Measurements from ENCODE around the gene MIPEP.

The MIPEP gene

DNA sequence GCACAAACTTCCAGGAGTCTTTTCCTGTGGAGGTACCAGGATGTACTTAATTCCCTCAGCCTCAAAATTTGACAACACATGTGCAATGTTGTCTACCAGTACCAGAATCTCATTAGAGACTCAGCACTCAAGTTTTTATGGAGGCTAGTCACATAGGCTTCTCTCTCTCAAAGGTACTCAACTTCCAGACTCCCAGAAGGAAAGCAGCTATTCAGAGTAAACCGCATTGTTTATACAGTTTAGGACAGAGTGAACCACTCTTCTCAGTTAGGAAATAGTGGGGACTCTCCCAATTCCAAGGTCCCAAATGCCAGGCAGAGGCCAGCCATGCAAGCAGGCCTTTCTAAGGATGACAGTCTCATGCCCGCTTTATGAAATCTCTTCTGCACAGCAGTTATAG lies 16.6 kb upstream of the MIPEP start:
- H3K4me3 ChIP-seq (ENCODE audit: low read depth in 1 of 2, low read length in 1 of 2) = no peak overlapping the region
- TF ChIP-seq, protein P1, sequence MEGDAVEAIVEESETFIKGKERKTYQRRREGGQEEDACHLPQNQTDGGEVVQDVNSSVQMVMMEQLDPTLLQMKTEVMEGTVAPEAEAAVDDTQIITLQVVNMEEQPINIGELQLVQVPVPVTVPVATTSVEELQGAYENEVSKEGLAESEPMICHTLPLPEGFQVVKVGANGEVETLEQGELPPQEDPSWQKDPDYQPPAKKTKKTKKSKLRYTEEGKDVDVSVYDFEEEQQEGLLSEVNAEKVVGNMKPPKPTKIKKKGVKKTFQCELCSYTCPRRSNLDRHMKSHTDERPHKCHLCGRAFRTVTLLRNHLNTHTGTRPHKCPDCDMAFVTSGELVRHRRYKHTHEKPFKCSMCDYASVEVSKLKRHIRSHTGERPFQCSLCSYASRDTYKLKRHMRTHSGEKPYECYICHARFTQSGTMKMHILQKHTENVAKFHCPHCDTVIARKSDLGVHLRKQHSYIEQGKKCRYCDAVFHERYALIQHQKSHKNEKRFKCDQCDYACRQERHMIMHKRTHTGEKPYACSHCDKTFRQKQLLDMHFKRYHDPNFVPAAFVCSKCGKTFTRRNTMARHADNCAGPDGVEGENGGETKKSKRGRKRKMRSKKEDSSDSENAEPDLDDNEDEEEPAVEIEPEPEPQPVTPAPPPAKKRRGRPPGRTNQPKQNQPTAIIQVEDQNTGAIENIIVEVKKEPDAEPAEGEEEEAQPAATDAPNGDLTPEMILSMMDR (IDR thresholded peaks at IDR 0.05) = no peak
- H3K4me1 ChIP-seq (ENCODE audit: control insufficient read depth in 1 of 2, insufficient read depth in 1 of 2, low read depth in 1 of 2, low read length in 1 of 2) = peaks cover 0 to 5% of the 10 kb centered on the region in 2 experiments
- H3K27me3 ChIP-seq = peaks cover 91% of the 10 kb centered on the region
- no peak overlapping the region for H3K27ac ChIP-seq
- no peaks in the 10 kb centered on the region for H3K36me3 ChIP-seq
- H3K9me3 ChIP-seq = no peaks in the 10 kb centered on the region

DNA sequence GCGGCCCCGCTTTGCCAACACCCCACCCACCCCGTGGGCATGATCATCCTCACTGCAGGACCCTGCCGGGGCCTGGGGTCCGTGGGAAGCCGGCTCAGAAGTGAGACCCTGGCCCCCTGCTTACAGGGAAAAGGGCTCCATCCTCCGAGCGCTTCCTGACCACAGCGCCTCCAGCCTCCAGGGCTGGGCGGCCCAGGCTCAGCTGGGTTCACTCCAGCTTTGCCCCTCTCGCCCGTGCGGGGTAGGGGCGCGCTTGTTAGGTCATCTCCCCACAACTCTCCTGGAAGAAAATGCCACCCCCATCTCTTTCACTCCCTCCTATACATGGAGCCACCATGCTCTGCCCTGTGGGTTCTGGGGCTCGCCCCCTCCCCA lies 14.7 kb upstream of the MIPEP start:
- Histone ChIP-seq H3K27me3 (peaks cover 90% of the 10 kb centered on the region), H3K36me3 (no peaks in the 10 kb centered on the region), H3K27ac (no peak overlapping the region), H3K4me1 (ENCODE audit: control insufficient read depth in 1 of 2, insufficient read depth in 1 of 2, low read depth in 1 of 2, low read length in 1 of 2) (peaks cover 0 to 5% of the 10 kb centered on the region in 2 experiments), H3K4me3 (ENCODE audit: low read depth in 1 of 2, low read length in 1 of 2) (no peak overlapping the region), H3K9me3 (no peaks in the 10 kb centered on the region)
- TF ChIP-seq, protein P1 (IDR thresholded peaks at IDR 0.05) = no peak

DNA sequence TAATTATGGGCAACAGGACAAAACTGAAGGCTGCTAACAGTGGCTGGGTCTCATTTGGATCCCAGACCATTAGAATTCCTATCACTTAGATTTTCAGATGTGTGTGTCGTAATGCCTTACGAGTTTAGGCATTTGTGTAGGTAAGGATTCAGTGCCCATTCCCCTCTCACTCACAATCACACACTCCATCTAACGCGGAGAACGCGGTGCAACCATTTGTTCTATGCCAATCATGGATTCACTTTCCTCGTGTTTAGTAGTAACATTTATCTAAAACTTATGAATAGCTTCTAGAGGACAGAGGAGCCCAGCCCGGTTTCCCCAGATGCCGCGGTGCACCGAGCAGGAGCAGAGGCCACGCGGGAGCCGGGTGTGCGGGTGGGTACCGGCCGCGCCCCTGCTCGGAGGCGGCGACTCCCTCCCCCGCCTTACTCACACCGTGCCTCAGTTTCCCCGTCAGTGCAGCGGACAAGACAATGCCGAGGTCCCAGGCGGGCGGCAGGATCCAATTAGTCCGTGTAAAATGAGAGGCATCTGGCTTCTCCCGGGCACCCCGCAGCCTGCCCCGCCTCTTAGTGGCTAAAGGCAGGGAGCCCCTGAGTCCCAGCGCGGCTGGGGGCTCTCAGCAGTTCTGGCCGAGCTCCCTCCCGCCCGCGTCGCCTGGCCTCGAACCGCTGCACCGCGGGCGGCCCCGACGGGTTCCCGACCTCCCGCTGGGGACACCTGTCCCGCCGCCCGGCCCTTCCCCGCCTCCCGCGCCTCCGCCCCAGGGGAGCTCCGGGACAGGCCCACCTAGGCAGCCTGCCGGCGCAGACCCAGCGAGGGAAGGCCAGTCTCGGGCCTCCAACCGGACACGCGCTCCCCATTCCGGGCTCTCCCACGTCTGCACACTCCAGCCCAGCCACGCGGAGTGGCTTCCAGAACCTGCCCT lies 14.0 kb upstream of the MIPEP start:
- no peaks in the 10 kb centered on the region for H3K36me3 ChIP-seq
- H3K27me3 ChIP-seq = peaks cover 84% of the 10 kb centered on the region
- H3K27ac ChIP-seq = no peak overlapping the region
- TF ChIP-seq, protein P1 (IDR thresholded peaks at IDR 0.05) = no peak
- no peak overlapping the region for H3K4me3 ChIP-seq (ENCODE audit: low read depth in 1 of 2, low read length in 1 of 2)
- H3K4me1 ChIP-seq (ENCODE audit: control insufficient read depth in 1 of 2, insufficient read depth in 1 of 2, low read depth in 1 of 2, low read length in 1 of 2) = peaks cover 0 to 5% of the 10 kb centered on the region in 2 experiments
- H3K9me3 ChIP-seq = no peaks in the 10 kb centered on the region

DNA sequence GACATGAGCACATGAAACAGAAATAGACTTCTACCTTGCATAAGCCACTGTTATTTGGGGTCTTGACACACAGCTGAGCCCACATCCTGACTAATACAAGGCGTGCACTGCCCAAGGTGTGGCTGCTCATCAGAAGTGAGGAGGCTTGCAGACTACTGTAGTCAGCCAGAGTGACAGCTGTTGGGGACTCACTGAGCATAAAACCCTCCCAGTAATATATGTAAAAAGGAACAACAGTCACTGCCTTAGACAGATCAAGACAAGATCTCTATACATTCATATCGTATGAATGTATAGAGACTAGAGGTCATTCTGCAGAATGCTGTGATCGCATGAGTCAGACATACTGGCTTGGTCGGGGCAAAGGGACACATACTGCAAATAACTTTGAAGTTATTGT lies 12.2 kb upstream of the MIPEP start:
- no peak overlapping the region for H3K27ac ChIP-seq
- no peak overlapping the region for H3K4me3 ChIP-seq (ENCODE audit: low read depth in 1 of 2, low read length in 1 of 2)
- no peaks in the 10 kb centered on the region for H3K9me3 ChIP-seq
- H3K27me3 ChIP-seq = peaks cover 66% of the 10 kb centered on the region
- TF ChIP-seq, protein P1 (IDR thresholded peaks at IDR 0.05) = no peak
- H3K4me1 ChIP-seq (ENCODE audit: control insufficient read depth in 1 of 2, insufficient read depth in 1 of 2, low read depth in 1 of 2, low read length in 1 of 2) = peaks cover 0 to 5% of the 10 kb centered on the region in 2 experiments
- no peaks in the 10 kb centered on the region for H3K36me3 ChIP-seq

DNA sequence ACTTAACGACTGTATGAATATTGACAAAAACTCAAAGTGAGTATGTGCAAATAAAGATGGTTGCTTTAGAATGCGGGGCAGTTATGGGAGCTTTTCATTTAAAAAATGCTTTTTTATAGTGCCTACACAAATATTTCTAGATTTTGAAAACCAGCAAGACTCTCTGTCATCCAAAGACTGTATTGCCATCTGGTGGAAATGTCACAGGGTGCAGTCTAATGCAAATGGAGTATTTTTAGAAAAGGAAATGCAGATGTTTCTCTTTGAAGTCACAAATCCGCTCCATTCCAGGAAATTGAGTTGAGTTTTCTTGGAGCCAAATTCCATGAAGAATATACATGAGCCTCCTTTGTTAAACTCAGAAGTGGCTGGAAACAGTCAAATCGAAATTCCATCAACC lies 10.4 kb upstream of the MIPEP start:
- Histone ChIP-seq H3K36me3 (no peaks in the 10 kb centered on the region), H3K4me1 (ENCODE audit: control insufficient read depth in 1 of 2, insufficient read depth in 1 of 2, low read depth in 1 of 2, low read length in 1 of 2) (peaks cover 0 to 5% of the 10 kb centered on the region in 2 experiments), H3K9me3 (no peaks in the 10 kb centered on the region), H3K27me3 (peaks cover 48% of the 10 kb centered on the region), H3K27ac (no peak overlapping the region), H3K4me3 (ENCODE audit: low read depth in 1 of 2, low read length in 1 of 2) (no peak overlapping the region)
- TF ChIP-seq, protein P1 (IDR thresholded peaks at IDR 0.05) = no peak
